ENCODE results near the gene EPHA3. TPM values are rescaled to one million over a fixed set of nuclear protein-coding genes. Genes with fewer than 3 reads are reported as not detected.

EPHA3 gene
- total RNA-seq, 4 donors from 2014 or later = 0.36 to 1.8 (median 0.90) TPM

- Histone ChIP-seq H3K36me3 (no peaks in the 10 kb centered on the region), H3K4me3 (no peak overlapping the region), H3K4me1 (no peaks in the 10 kb centered on the region), H3K27ac (no peak overlapping the region), H3K27me3 (no peaks in the 10 kb centered on the region), H3K9me3 (no peaks in the 10 kb centered on the region)
- TF ChIP-seq POLR2A (IDR thresholded peaks at IDR 0.05) = no peak
- DNase-seq (no peak), ATAC-seq (no peak)
- in situ Hi-C loops (cut with MboI; ENCODE audit: low sequenced_read_pairs in 4 of 4) = no loop called here
- intact Hi-C loops (cut with DNase I; ENCODE audit: low total_unique reads) = no loop called here
Measured at GRCh38 chr3:89232155-89232554, 124.7 kb downstream of the EPHA3 start.

DNA sequence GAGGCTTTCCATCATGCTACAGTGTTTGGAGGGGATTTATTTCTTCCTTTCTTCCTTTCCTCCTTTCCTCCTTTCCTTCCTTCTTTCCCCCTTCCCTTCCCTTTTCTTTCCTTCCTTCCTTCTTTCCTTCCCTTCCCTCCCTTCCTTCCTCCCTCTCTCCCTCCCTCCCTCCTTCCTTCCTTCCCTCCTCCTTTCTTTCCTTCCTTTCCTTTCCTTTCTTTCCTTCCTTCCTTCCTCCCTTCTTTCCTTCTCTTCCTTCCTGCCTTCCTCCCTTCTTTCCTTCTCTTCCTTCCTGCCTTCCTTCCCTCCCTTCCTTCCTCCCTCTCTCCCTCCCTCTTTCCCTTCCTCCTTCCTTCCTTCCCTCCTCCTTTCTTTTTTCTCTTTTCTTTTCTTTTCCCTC is 127.2 kb downstream of the EPHA3 start:
- Histone ChIP-seq H3K27me3 (no peaks in the 10 kb centered on the region), H3K36me3 (no peaks in the 10 kb centered on the region), H3K9me3 (no peaks in the 10 kb centered on the region), H3K4me1 (no peaks in the 10 kb centered on the region), H3K4me3 (no peak overlapping the region), H3K27ac (no peak overlapping the region)
- no peak for TF ChIP-seq POLR2A (IDR thresholded peaks at IDR 0.05)
- no peak for TF ChIP-seq CTCF (IDR thresholded peaks at IDR 0.05 in 4 of 5, conservative IDR thresholded peaks at IDR 0.05 in 1 of 5)
- DNase-seq (no peak), ATAC-seq (no peak)
- in situ Hi-C loops (cut with MboI; ENCODE audit: low sequenced_read_pairs in 4 of 4) (no loop called here), intact Hi-C loops (cut with DNase I; ENCODE audit: low total_unique reads) (no loop called here)

DNA sequence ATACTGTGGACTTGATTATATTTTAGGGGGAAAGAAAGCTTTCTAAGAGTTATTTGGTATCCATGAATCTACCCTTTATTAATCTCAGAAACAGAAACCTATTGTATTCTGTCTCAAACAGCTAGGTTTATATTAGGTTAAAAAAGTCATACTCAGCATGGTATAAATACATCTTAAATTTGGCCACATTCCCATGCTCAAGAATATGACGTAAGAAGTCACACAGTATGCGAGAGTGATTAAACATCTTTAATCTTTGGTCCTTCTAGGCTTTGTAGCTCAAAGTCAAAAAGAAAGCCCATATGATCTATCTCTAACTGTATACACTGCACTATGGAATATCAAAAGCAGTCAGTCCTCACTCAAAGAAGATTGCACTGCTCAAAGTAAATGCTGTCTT is 131.4 kb downstream of the EPHA3 start:
- ATAC-seq = no peak
- no peak overlapping the region for H3K4me3 ChIP-seq
- H3K27me3 ChIP-seq = no peaks in the 10 kb centered on the region
- no peaks in the 10 kb centered on the region for H3K4me1 ChIP-seq
- in situ Hi-C loops (cut with MboI; ENCODE audit: low sequenced_read_pairs in 4 of 4) = no loop called here
- intact Hi-C loops (cut with DNase I; ENCODE audit: low total_unique reads) = no loop called here
- no peak for DNase-seq
- TF ChIP-seq POLR2A (IDR thresholded peaks at IDR 0.05) = no peak
- TF ChIP-seq CTCF (IDR thresholded peaks at IDR 0.05 in 4 of 5, conservative IDR thresholded peaks at IDR 0.05 in 1 of 5) = no peak
- H3K36me3 ChIP-seq = no peaks in the 10 kb centered on the region
- no peaks in the 10 kb centered on the region for H3K9me3 ChIP-seq
- H3K27ac ChIP-seq = no peak overlapping the region

GRCh38 chr3:89239774-89240173 is 132.4 kb downstream of the EPHA3 start:
- Histone ChIP-seq H3K4me1 (no peaks in the 10 kb centered on the region), H3K27ac (no peak overlapping the region), H3K36me3 (no peaks in the 10 kb centered on the region), H3K4me3 (no peak overlapping the region), H3K27me3 (no peaks in the 10 kb centered on the region), H3K9me3 (no peaks in the 10 kb centered on the region)
- ATAC-seq (no peak), DNase-seq (no peak)
- in situ Hi-C loops (cut with MboI; ENCODE audit: low sequenced_read_pairs in 4 of 4) (no loop called here), intact Hi-C loops (cut with DNase I; ENCODE audit: low total_unique reads) (no loop called here)
- no peak for TF ChIP-seq POLR2A (IDR thresholded peaks at IDR 0.05)
- no peak for TF ChIP-seq CTCF (IDR thresholded peaks at IDR 0.05 in 4 of 5, conservative IDR thresholded peaks at IDR 0.05 in 1 of 5)

DNA sequence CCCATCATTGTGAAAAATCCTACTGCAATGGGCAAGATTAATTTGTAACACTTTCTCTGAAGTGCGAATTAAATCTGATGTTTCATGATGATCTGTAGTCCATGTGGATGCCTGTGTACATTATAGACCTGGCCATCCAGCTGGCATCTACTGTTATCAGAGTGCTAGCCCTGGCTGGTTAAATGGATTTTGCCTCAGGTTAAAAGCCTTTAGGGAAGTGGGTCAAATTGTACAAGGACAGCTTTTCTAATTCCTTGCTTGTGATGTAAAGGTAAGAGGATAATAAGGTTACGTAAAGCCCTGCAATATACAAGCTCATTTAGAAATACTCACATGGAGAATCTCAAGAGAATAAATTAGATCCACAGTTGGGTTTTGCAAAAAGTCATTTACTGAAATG is 138.2 kb downstream of the EPHA3 start:
- in situ Hi-C loops (cut with MboI; ENCODE audit: low sequenced_read_pairs in 4 of 4) = no loop called here
- no peak for TF ChIP-seq CTCF (IDR thresholded peaks at IDR 0.05 in 4 of 5, conservative IDR thresholded peaks at IDR 0.05 in 1 of 5)
- TF ChIP-seq POLR2A (IDR thresholded peaks at IDR 0.05) = no peak
- no peak for ATAC-seq
- Histone ChIP-seq H3K4me1 (no peaks in the 10 kb centered on the region), H3K9me3 (no peaks in the 10 kb centered on the region), H3K4me3 (no peak overlapping the region), H3K36me3 (no peaks in the 10 kb centered on the region), H3K27ac (no peak overlapping the region), H3K27me3 (no peaks in the 10 kb centered on the region)
- intact Hi-C loops (cut with DNase I; ENCODE audit: low total_unique reads) = no loop called here
- no peak for DNase-seq

Data from gastrocnemius medialis (tissue), 4 donors.